Upper lobe of left lung (tissue), 6 donors: ENCODE measurements around the gene CYRIA. TPM values are rescaled to one million over a fixed set of nuclear protein-coding genes. Genes with fewer than 3 reads are reported as not detected.
A peak's percentile ranks its signal among the peaks of the same experiment; 100 is the strongest.

Experiments
- ATAC-seq, 2 donors: fragments of 200-7000 bp; cut with Tn5 transposase; one replicate each; pipeline ENCODE4 v1.9.1; 2022; ENCODE audit warnings: mild to moderate bottlenecking in 2 of 2, moderate library complexity in 2 of 2; ENCODE audit not compliant: low FRiP score in 2 of 2
- DNase-seq, 2 donors: peaks; one replicate each; pipeline ENCODE4 v3.0.0-alpha.2; 2019 to 2020
- H3K27ac ChIP-seq, 4 donors: fragments of 200-600 bp; sonication (generic); one replicate each; pipeline ENCODE4 v1.5.1; 2016 to 2019
- H3K27me3 ChIP-seq, 4 donors: fragments of 200-600 bp; sonication (generic); one replicate each; pipeline ENCODE4 v1.5.1; 2017 to 2019
- H3K36me3 ChIP-seq, 4 donors: fragments of 200-600 bp; sonication (generic); one replicate each; pipeline ENCODE4 v1.5.1; 2016 to 2019
- H3K4me1 ChIP-seq, 4 donors: fragments of 200-600 bp; sonication (generic); one replicate each; pipeline ENCODE4 v1.5.1; 2018 to 2019
- H3K4me3 ChIP-seq, 4 donors: fragments of 200-600 bp; sonication (generic); one replicate each; pipeline ENCODE4 v1.5.1; 2017 to 2019; ENCODE audit warnings: mild to moderate bottlenecking in 2 of 4, moderate library complexity in 1 of 4
- H3K9me3 ChIP-seq, 4 donors: fragments of 200-600 bp; sonication (generic); one replicate each; pipeline ENCODE4 v1.5.1; 2018 to 2019
- CTCF ChIP-seq, 6 experiments: fragments of 450-650 bp in 4 of 6; fragments of 200-600 bp in 2 of 6; sonication (generic) in 2 of 6; IDR thresholded peaks; one replicate each; pipeline ENCODE4 v1.5.1; 2016 to 2019; ENCODE audit warnings: antibody characterized with exemption in 6 of 6
- EP300 ChIP-seq, 4 donors: sonication (generic); formaldehyde crosslinking; IDR thresholded peaks; one replicate each; pipeline ENCODE4 v1.5.1; 2017; ENCODE audit warnings: antibody characterized with exemption in 4 of 4, control low read depth in 2 of 4
- POLR2A ChIP-seq, 4 donors: fragments of 450-650 bp; IDR thresholded peaks; one replicate each; pipeline ENCODE4 v1.5.1; 2016 to 2017; ENCODE audit warnings: antibody characterized with exemption in 4 of 4, mild to moderate bottlenecking in 2 of 4
- POLR2AphosphoS5 ChIP-seq, 2 donors: sonication (generic); formaldehyde crosslinking; IDR thresholded peaks; one replicate each; pipeline ENCODE4 v1.5.1; 2017; ENCODE audit warnings: antibody characterized with exemption in 2 of 2
- WGBS, 2 donors: methylation state at CpG; one replicate each; pipeline ENCODE4 v1.1.5; 2017 to 2018; 5-methylcytosine and 5-hydroxymethylcytosine counted together
- total RNA-seq, 6 donors: library from RNA; depleted of rRNA in 4 of 6; stranded (reverse); fragments of >200 nt in 4 of 6; gene quantifications; one replicate each; pipeline versions ENCODE4 v1.1.0 to v1.2.1, GENCODE V29; 2016 to 2021
- donor health status: DM: no; HTN: no; CAD: no; lungs with moderate emphysema.
- donor health status: DM: no; HTN: yes; CAD: no; lungs with severe emphysema.

The CYRIA gene
- total RNA-seq, 6 donors from 2014 or later: 14.9 to 23.5 (median 20.5) TPM

GRCh38 chr2:16653799-16654198, 11.8 kb downstream of the CYRIA start:
- Histone ChIP-seq H3K4me1 (peaks cover 74 to 91% (median 77%) of the 10 kb centered on the region in 4 donors), H3K36me3 (no peaks in the 10 kb centered on the region), H3K27me3 (no peaks in the 10 kb centered on the region), H3K4me3 (no peak overlapping the region), H3K27ac (peak overlapping the region; percentile 55 to 83 (median 76)), H3K9me3 (no peaks in the 10 kb centered on the region)
- DNase-seq: peak in 1 of 2 donors; percentile 40
- WGBS, 2 donors: 87 to 89% methylated on average over 4 of the region's 4 CpGs
- ATAC-seq: peak in 1 of 2 donors; percentile 31
- TF ChIP-seq POLR2AphosphoS5 (IDR thresholded peaks at IDR 0.05) (peak in 1 of 2 donors; percentile 53), CTCF (IDR thresholded peaks at IDR 0.05) (no peak), POLR2A (IDR thresholded peaks at IDR 0.05) (peak in 1 of 4 donors; percentile 54), EP300 (IDR thresholded peaks at IDR 0.05) (no peak)

GRCh38 chr2:16653083-16653375, 12.6 kb downstream of the CYRIA start:
- peaks cover 68 to 84% (median 72%) of the 10 kb centered on the region in 4 donors for H3K4me1 ChIP-seq
- peak in 1 of 2 donors; percentile 28 for TF ChIP-seq POLR2AphosphoS5 (IDR thresholded peaks at IDR 0.05)
- peak in 1 of 4 donors; percentile 15 for TF ChIP-seq EP300 (IDR thresholded peaks at IDR 0.05)
- TF ChIP-seq POLR2A (IDR thresholded peaks at IDR 0.05): no peak
- 65 to 76% methylated on average over 2 of the region's 2 CpGs for WGBS, 2 donors
- H3K4me3 ChIP-seq: no peak overlapping the region
- no peaks in the 10 kb centered on the region for H3K9me3 ChIP-seq
- no peaks in the 10 kb centered on the region for H3K27me3 ChIP-seq
- no peaks in the 10 kb centered on the region for H3K36me3 ChIP-seq
- H3K27ac ChIP-seq: peak overlapping the region; percentile 55 to 83 (median 76)
- peak in 1 of 2 donors; percentile 63 for ATAC-seq
- DNase-seq: no peak

- peak in 1 of 2 donors; percentile 48 for ATAC-seq
- Histone ChIP-seq H3K27me3 (no peaks in the 10 kb centered on the region), H3K36me3 (no peaks in the 10 kb centered on the region), H3K4me1 (peaks cover 64 to 80% (median 70%) of the 10 kb centered on the region in 4 donors), H3K9me3 (no peaks in the 10 kb centered on the region), H3K27ac (peak overlapping the region; percentile 55 to 83 (median 76)), H3K4me3 (no peak overlapping the region)
- DNase-seq: peak in 1 of 2 donors; percentile 52
- 34 to 37% methylated on average over 8 of the region's 8 CpGs for WGBS, 2 donors
- TF ChIP-seq EP300 (IDR thresholded peaks at IDR 0.05) (peak in 1 of 4 donors; percentile 64), CTCF (IDR thresholded peaks at IDR 0.05) (no peak)
Measured at GRCh38 chr2:16652296-16653082, 13.1 kb downstream of the CYRIA start.

- Histone ChIP-seq H3K9me3 (no peaks in the 10 kb centered on the region), H3K27ac (peak overlapping the region; percentile 74 to 83 (median 76)), H3K36me3 (peaks cover 0 to 3% (median 0%) of the 10 kb centered on the region in 4 donors), H3K4me1 (peaks cover 50 to 64% (median 57%) of the 10 kb centered on the region in 4 donors), H3K4me3 (peak overlapping the region in 2 of 4 donors; percentile 28 to 32), H3K27me3 (no peaks in the 10 kb centered on the region)
- no peak for DNase-seq
- peak in 1 of 2 donors; percentile 71 for ATAC-seq
- WGBS, 2 donors: 29 to 39% methylated on average over 12 of the region's 12 CpGs
- no peak for TF ChIP-seq CTCF (IDR thresholded peaks at IDR 0.05)
- peak in 1 of 2 donors; percentile 32 for TF ChIP-seq POLR2AphosphoS5 (IDR thresholded peaks at IDR 0.05)
Measured at GRCh38 chr2:16650287-16651249, 15.1 kb downstream of the CYRIA start.
